AG09319 (cell line): ENCODE results near the gene CACNA1C.

Source experiments
- DNase-seq: peaks from one replicate; pipeline ENCODE4 v3.0.0-alpha.2; 2010; ENCODE audit warnings: low read depth; ENCODE audit errors: extremely low read depth
- TF ChIP-seq, protein P1 (sequence below): IDR thresholded peaks from 2 replicates; pipeline ENCODE4 v1.5.1; 2011; ENCODE audit warnings: low read depth, mild to moderate bottlenecking, inconsistent platforms, low read length, moderate library complexity

The CACNA1C gene

GRCh38 chr12:2460051-2460670, 407.4 kb downstream of the CACNA1C start:
- TF ChIP-seq, protein P1, sequence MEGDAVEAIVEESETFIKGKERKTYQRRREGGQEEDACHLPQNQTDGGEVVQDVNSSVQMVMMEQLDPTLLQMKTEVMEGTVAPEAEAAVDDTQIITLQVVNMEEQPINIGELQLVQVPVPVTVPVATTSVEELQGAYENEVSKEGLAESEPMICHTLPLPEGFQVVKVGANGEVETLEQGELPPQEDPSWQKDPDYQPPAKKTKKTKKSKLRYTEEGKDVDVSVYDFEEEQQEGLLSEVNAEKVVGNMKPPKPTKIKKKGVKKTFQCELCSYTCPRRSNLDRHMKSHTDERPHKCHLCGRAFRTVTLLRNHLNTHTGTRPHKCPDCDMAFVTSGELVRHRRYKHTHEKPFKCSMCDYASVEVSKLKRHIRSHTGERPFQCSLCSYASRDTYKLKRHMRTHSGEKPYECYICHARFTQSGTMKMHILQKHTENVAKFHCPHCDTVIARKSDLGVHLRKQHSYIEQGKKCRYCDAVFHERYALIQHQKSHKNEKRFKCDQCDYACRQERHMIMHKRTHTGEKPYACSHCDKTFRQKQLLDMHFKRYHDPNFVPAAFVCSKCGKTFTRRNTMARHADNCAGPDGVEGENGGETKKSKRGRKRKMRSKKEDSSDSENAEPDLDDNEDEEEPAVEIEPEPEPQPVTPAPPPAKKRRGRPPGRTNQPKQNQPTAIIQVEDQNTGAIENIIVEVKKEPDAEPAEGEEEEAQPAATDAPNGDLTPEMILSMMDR, result no peak
- DNase-seq, result no peak

DNA sequence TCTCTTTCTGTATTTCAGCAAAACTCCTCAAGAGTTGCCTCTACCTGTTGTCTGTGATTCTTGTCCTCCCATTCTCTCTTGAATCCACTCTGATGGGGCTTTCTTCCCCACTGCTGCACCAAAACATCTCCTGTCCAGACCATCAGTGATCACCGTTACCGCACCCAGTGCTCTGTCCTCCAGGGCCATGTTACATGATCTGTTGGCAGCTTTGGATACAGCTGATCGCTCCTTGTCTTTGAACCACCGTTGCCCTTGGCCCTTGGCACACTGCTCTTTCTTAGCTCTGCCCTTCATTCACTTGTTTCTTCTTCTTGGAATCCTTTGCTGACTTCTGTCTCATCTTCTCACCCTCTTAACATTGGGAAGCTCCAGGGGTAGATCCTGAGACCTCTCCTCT, 408.3 kb downstream of the CACNA1C start:
- TF ChIP-seq, protein P1, result no peak
- DNase-seq, result no peak

DNA sequence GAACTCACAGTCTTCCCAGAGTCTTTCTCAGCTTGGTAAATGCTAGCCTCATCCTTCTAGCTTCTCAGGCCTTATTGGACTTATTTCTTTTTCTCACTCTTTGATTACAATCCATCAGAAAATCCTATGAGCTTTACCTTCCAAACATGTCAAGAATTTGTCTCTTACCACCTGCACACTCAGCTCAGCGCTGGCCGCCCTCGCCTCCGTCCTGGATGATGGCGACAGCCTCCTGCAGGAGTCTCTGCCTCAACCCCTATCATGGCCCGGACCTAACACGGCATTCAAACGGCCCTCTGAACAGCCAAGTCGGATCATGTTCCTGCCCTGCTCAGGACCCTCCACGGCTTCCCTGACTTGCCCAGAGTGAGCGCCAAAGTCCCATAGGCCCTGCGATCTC, 408.9 kb downstream of the CACNA1C start:
- TF ChIP-seq, protein P1, result no peak
- DNase-seq, result no peak

- DNase-seq, result no peak
- TF ChIP-seq, protein P1, result no peak
Observed at GRCh38 chr12:2462087-2462486, 409.3 kb downstream of the CACNA1C start.

- TF ChIP-seq, protein P1, result no peak
- DNase-seq, result no peak
Observed at GRCh38 chr12:2463719-2464118, 410.9 kb downstream of the CACNA1C start.

DNA sequence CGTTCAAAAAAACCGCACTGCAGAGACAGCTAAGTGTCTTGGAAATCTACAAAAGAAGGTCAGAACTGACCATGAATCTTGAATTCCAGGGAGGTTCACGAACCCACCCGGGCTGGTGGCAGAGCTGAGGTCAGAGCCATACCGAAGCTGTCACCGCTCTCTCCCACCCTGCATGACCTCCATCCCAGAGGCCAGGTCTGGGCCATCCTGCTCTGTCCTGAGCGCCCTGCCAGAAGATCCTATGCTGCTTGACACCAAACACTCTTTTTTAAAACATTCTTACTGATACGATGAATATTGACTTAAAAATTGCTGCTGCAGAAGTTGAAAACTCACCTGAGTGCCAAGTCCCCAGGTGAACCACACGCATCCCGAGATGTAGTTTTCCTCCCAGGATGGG, 412.9 kb downstream of the CACNA1C start:
- DNase-seq, result no peak
- TF ChIP-seq, protein P1, result no peak

DNA sequence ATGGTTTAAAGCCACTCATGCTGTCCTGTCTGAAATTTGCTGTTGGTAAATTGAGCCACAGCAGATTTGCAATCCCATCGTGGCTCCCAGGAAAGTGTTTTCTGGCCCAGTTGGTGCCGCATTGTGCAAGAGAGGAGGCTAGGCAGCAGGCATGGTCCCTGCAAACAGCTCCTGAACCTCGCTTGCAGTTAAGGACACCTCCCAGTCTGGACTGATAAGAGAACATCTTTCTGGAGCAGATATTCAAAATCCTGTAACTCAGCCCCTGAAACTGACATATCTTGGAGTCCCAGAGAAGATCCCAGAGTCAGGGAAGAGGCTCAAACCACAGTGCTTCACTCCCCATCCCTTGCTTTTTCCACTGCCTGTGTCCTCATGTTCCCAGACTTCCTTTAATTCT, 413.4 kb downstream of the CACNA1C start:
- DNase-seq, result no peak
- TF ChIP-seq, protein P1, result no peak
